Left lung (tissue), 10 donors: Measurements from ENCODE around the gene CFD. TPM values are rescaled to one million over a fixed set of nuclear protein-coding genes. Genes with fewer than 3 reads are reported as not detected.
A peak's percentile ranks its signal among the peaks of the same experiment; 100 is the strongest.
"Not testable (repeated sequence)": the region's sequence is repeated elsewhere in the genome, so short reads cannot be mapped to it uniquely, and the experiment has no call there.

Source experiments
- ATAC-seq: fragments of 200-7000 bp; cut with Tn5 transposase; one replicate; pipeline ENCODE4 v1.9.1; 2020; ENCODE audit warnings: moderate library complexity
- DNase-seq, 4 donors: peaks; one replicate each; pipeline ENCODE4 v3.0.0-alpha.2; 2013 to 2020
- H3K27ac ChIP-seq, 2 donors: fragments of 200-600 bp; sonication (generic) in 1 of 2; one replicate each; pipeline versions ENCODE4 v1.5.0 to v1.8.0; 2020 to 2021
- H3K27me3 ChIP-seq, 2 donors: fragments of 200-600 bp; sonication (generic) in 1 of 2; one replicate each; pipeline versions ENCODE4 v1.5.0 to v1.8.0; 2020 to 2021
- H3K36me3 ChIP-seq, 2 donors: fragments of 200-600 bp; sonication (generic) in 1 of 2; one replicate each; pipeline versions ENCODE4 v1.5.0 to v1.8.0; 2020 to 2021
- H3K4me1 ChIP-seq, 2 donors: fragments of 200-600 bp; one replicate each; pipeline ENCODE4 v1.8.0; 2021
- H3K4me3 ChIP-seq, 2 donors: fragments of 200-600 bp; sonication (generic) in 1 of 2; one replicate each; pipeline versions ENCODE4 v1.5.0 to v1.8.0; 2020 to 2021; ENCODE audit warnings: mild to moderate bottlenecking in 1 of 2
- H3K9me3 ChIP-seq, 2 donors: fragments of 200-600 bp; sonication (generic) in 1 of 2; one replicate each; pipeline versions ENCODE4 v1.5.0 to v1.8.0; 2020 to 2021
- intact Hi-C, 2 donors: fragments of 100-400 bp; cut with DNase I; formaldehyde crosslinking; loops; one replicate each; pipeline versions ENCODE4 v1.11.2 to v1.14.2; 2022
- polyA plus RNA-seq, 6 donors: library from polyadenylated mRNA; unstranded; fragments of 120-200 nt; gene quantifications; one replicate each; pipeline ENCODE4 v1.2.1, GENCODE V29; 2013; ENCODE audit not compliant: insufficient read length in 6 of 6
- total RNA-seq, 2 donors: library from RNA; stranded (reverse); fragmentation: NEBNext Ultra II Directional; extraction: Animal tissue kit (Norgen Biotek cat#: 25700); gene quantifications; one replicate each; pipeline ENCODE4 v1.2.1, GENCODE V29; 2021
- TF ChIP-seq, protein P1 (sequence below), 2 donors: fragments of 200-600 bp; sonication (generic) in 1 of 2; IDR thresholded peaks; one replicate each; pipeline versions ENCODE4 v1.5.0 to v1.8.0; 2021; ENCODE audit warnings: antibody characterized with exemption in 2 of 2
- donor health status: DM: no; HTN: yes; CAD: no.
- donor health status: DM: no; HTN: no; CAD: no.

The CFD gene
- total and polyA plus RNA-seq, 8 donors = 4.9 to 85.3 (median 10.5) TPM

- ATAC-seq (no peak), DNase-seq (no peak)
- Histone ChIP-seq H3K27me3 (peaks cover 9 to 48% of the 10 kb centered on the region in 2 donors), H3K4me3 (peak overlapping the region in 1 of 2 donors; percentile 24), H3K9me3 (no peaks in the 10 kb centered on the region), H3K4me1 (peaks cover 6 to 36% of the 10 kb centered on the region in 2 donors), H3K36me3 (no peaks in the 10 kb centered on the region), H3K27ac (no peak overlapping the region)
- intact Hi-C loops = loop anchor here in 1 of 2 donors (10.0 kb wide), 1 partner anchor 88 kb away; no protein-coding TSS in a partner anchor
- TF ChIP-seq, protein P1, sequence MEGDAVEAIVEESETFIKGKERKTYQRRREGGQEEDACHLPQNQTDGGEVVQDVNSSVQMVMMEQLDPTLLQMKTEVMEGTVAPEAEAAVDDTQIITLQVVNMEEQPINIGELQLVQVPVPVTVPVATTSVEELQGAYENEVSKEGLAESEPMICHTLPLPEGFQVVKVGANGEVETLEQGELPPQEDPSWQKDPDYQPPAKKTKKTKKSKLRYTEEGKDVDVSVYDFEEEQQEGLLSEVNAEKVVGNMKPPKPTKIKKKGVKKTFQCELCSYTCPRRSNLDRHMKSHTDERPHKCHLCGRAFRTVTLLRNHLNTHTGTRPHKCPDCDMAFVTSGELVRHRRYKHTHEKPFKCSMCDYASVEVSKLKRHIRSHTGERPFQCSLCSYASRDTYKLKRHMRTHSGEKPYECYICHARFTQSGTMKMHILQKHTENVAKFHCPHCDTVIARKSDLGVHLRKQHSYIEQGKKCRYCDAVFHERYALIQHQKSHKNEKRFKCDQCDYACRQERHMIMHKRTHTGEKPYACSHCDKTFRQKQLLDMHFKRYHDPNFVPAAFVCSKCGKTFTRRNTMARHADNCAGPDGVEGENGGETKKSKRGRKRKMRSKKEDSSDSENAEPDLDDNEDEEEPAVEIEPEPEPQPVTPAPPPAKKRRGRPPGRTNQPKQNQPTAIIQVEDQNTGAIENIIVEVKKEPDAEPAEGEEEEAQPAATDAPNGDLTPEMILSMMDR (IDR thresholded peaks at IDR 0.05) = no peak
These were observed 6.4 kb upstream of the CFD start for GRCh38 chr19:853014-853585.

GRCh38 chr19:853614-854220, 5.7 kb upstream of the CFD start:
- Histone ChIP-seq H3K27me3 (peaks cover 9 to 45% of the 10 kb centered on the region in 2 donors), H3K4me1 (peaks cover 6 to 32% of the 10 kb centered on the region in 2 donors)
- not testable (repeated sequence) for H3K36me3 ChIP-seq, H3K27ac ChIP-seq, H3K9me3 ChIP-seq, H3K4me3 ChIP-seq, ATAC-seq, DNase-seq
- intact Hi-C loops = loop anchor here in 1 of 2 donors (10.0 kb wide), 1 partner anchor 89 kb away; no protein-coding TSS in a partner anchor

- no peaks in the 10 kb centered on the region for H3K9me3 ChIP-seq
- TF ChIP-seq, protein P1 (IDR thresholded peaks at IDR 0.05) = no peak
- intact Hi-C loops = loop anchor here in 1 of 2 donors (10.0 kb wide), 1 partner anchor 90 kb away; no protein-coding TSS in a partner anchor
- H3K36me3 ChIP-seq = no peaks in the 10 kb centered on the region
- ATAC-seq (no peak), DNase-seq (no peak)
- peaks cover 9 to 52% of the 10 kb centered on the region in 2 donors for H3K27me3 ChIP-seq
- no peak overlapping the region for H3K4me3 ChIP-seq
- peaks cover 6 to 40% of the 10 kb centered on the region in 2 donors for H3K4me1 ChIP-seq
- H3K27ac ChIP-seq = no peak overlapping the region
These were observed 4.9 kb upstream of the CFD start for GRCh38 chr19:854549-854948.

DNA sequence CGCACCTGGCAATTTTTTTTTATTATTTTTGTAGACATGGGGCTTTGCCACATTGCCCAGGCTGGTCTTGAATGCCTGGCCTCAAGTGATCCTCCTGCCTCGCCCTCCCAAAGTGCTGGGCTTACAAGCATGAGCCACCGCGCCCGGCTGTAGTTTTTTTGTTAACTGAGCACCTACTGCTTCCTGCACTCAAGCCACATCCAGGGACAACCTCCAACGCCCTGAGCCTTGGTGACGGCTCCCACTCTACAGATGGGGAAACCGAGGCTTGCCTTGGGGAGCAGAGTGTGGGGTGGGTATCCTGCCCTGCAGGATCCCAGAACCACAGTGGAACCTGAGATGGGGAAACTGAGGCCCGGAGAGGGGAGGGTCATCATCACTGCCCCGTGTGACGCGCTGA, 4.3 kb upstream of the CFD start:
- no peaks in the 10 kb centered on the region for H3K36me3 ChIP-seq
- no peaks in the 10 kb centered on the region for H3K9me3 ChIP-seq
- no peak overlapping the region for H3K4me3 ChIP-seq
- TF ChIP-seq, protein P1 (IDR thresholded peaks at IDR 0.05) = no peak
- DNase-seq (no peak), ATAC-seq (no peak)
- intact Hi-C loops = loop anchor here in 1 of 2 donors (5.0 to 10.0 kb wide), 2 partner anchors 62 to 90 kb away; partner anchors contain the start of gene KISS1R
- peaks cover 6 to 46% of the 10 kb centered on the region in 2 donors for H3K4me1 ChIP-seq
- H3K27me3 ChIP-seq = peaks cover 9 to 58% of the 10 kb centered on the region in 2 donors
- no peak overlapping the region for H3K27ac ChIP-seq

GRCh38 chr19:855566-856120, 3.8 kb upstream of the CFD start:
- TF ChIP-seq, protein P1 (IDR thresholded peaks at IDR 0.05) = no peak
- intact Hi-C loops = loop anchor here in 1 of 2 donors (5.0 to 10.0 kb wide), 2 partner anchors 62 to 91 kb away; partner anchors contain the start of gene KISS1R
- peaks cover 3 to 46% of the 10 kb centered on the region in 2 donors for H3K4me1 ChIP-seq
- peaks cover 9 to 61% of the 10 kb centered on the region in 2 donors for H3K27me3 ChIP-seq
- no peak overlapping the region for H3K27ac ChIP-seq
- no peak for DNase-seq
- no peak overlapping the region for H3K4me3 ChIP-seq
- ATAC-seq = no peak
- H3K9me3 ChIP-seq = no peaks in the 10 kb centered on the region
- no peaks in the 10 kb centered on the region for H3K36me3 ChIP-seq
